K562 (cell line): ENCODE measurements around the gene CGREF1. TPM values are rescaled to one million over a fixed set of nuclear protein-coding genes. Genes with fewer than 3 reads are reported as not detected.

Experiments
- DNMT1 ChIP-seq: fragments of 450-650 bp; IDR thresholded peaks from 2 replicates; pipeline ENCODE4 v1.6.1; 2016; ENCODE audit warnings: antibody characterized with exemption, mild to moderate bottlenecking
- FIP1L1 ChIP-seq: fragments of 200-400 bp; formaldehyde crosslinking; IDR thresholded peaks from 2 replicates; pipeline ENCODE4 v1.6.1; 2018; ENCODE audit warnings: mild to moderate bottlenecking, low read depth, low read length; ENCODE audit not compliant: poor library complexity, severe bottlenecking
- GTF2F1 ChIP-seq: IDR thresholded peaks from 2 replicates; pipeline ENCODE4 v1.6.1; 2011; ENCODE audit warnings: low read depth, low read length, improper control_type of control experiment
- ILK ChIP-seq: fragments of 450-650 bp; IDR thresholded peaks from 2 replicates; pipeline ENCODE4 v1.6.1; 2016; ENCODE audit warnings: missing genetic modification characterization, low read depth, mild to moderate bottlenecking, missing compliant biosample characterization, moderate library complexity, borderline replicate concordance
- MECOM ChIP-seq: fragments of 250-450 bp; sonication (Bioruptor Pico); IDR thresholded peaks from 2 replicates; pipeline ENCODE4 v1.8.0; 2022; ENCODE audit warnings: inconsistent platforms
- NR2F6 ChIP-seq: fragments of 450-650 bp; formaldehyde crosslinking; IDR thresholded peaks from 2 replicates; pipeline ENCODE4 v1.4.0; 2020; ENCODE audit warnings: mild to moderate bottlenecking
- PCBP2 ChIP-seq: fragments of 200-400 bp; formaldehyde crosslinking; IDR thresholded peaks from 2 replicates; pipeline ENCODE4 v1.6.1; 2018; ENCODE audit warnings: low read length, low read depth, mild to moderate bottlenecking, moderate library complexity; ENCODE audit not compliant: poor library complexity, severe bottlenecking
- SMAD2 ChIP-seq: fragments of 150-350 bp; IDR thresholded peaks from 2 replicates; pipeline ENCODE4 v1.6.1; 2014; ENCODE audit warnings: low read depth, mild to moderate bottlenecking, low read length
- SP2 ChIP-seq: IDR thresholded peaks from 2 replicates; pipeline ENCODE4 v1.6.1; 2011; ENCODE audit warnings: mild to moderate bottlenecking, low read depth, low read length, moderate library complexity; ENCODE audit not compliant: poor library complexity, severe bottlenecking; ENCODE audit errors: extremely low read depth
- STAG1 ChIP-seq: sonication (generic); formaldehyde crosslinking; IDR thresholded peaks from 2 replicates; pipeline ENCODE4 v1.5.0; 2020; ENCODE audit warnings: missing genetic modification reagents, borderline replicate concordance
- TAF9B ChIP-seq: fragments of 450-650 bp; IDR thresholded peaks from 2 replicates; pipeline ENCODE4 v1.6.1; 2018; ENCODE audit warnings: mild to moderate bottlenecking; ENCODE audit not compliant: partially characterized antibody
- ZBTB7A ChIP-seq: IDR thresholded peaks from 2 replicates; pipeline ENCODE4 v1.6.1; 2011; ENCODE audit warnings: low read depth, mild to moderate bottlenecking, low read length, moderate library complexity, borderline replicate concordance; ENCODE audit not compliant: control insufficient read depth
- ZNF12 ChIP-seq: sonication (generic); formaldehyde crosslinking; IDR thresholded peaks from 2 replicates; pipeline ENCODE4 v1.4.0; 2020; ENCODE audit warnings: mild to moderate bottlenecking, missing genetic modification reagents
- ZNF165 ChIP-seq: fragments of 250-450 bp; sonication (Bioruptor Pico); IDR thresholded peaks from 2 replicates; pipeline ENCODE4 v1.4.0; 2020; ENCODE audit warnings: borderline replicate concordance
- ZNF282 ChIP-seq: sonication (generic); formaldehyde crosslinking; IDR thresholded peaks from 2 replicates; pipeline ENCODE4 v1.8.1; 2023; ENCODE audit warnings: missing genetic modification reagents
- ZNF347 ChIP-seq: fragments of 450-650 bp; formaldehyde crosslinking; IDR thresholded peaks from 2 replicates; pipeline ENCODE4 v1.4.0; 2020; ENCODE audit warnings: low read depth, mild to moderate bottlenecking, moderate library complexity
- ZNF436 ChIP-seq: fragments of 250-450, 450-650 bp; sonication (Bioruptor Pico); formaldehyde crosslinking; IDR thresholded peaks from 2 replicates; pipeline ENCODE4 v1.7.0; 2020; ENCODE audit warnings: mild to moderate bottlenecking
- polyA plus RNA-seq, 8 experiments: library from polyadenylated mRNA; depleted of rRNA in 4 of 8; stranded (reverse) in 5 of 8; unstranded in 3 of 8; fragments of >200 nt; fragmentation: Nextera tagmentation in 2 of 8; fragmentation: Illumina TruSeq in 1 of 8; extraction: Ambion mirVana in 2 of 8; extraction: Trizol in 1 of 8; gene quantifications; 2 replicates each; pipeline versions ENCODE4 v1.2.1 to v1.2.3, GENCODE V29; 2011 to 2014; ENCODE audit warnings: inconsistent platforms in 1 of 8, missing spikeins in 1 of 8
- total RNA-seq, 7 experiments: library from RNA; depleted of rRNA in 6 of 7; stranded (reverse); fragments of >200 nt in 6 of 7; fragmentation: Illumina TruSeq in 2 of 7; extraction: Trizol in 2 of 7; gene quantifications; 2 replicates each; pipeline versions ENCODE4 v1.2.1 to v1.2.3, GENCODE V29; 2011 to 2021; ENCODE audit warnings: low replicate concordance in 1 of 7
- TF ChIP-seq, protein P1 (sequence below), 2 experiments: IDR thresholded peaks; 2 replicates each; pipeline ENCODE4 v1.6.1; 2012; ENCODE audit warnings: improper control_type of control experiment in 2 of 2, low read depth in 2 of 2, low read length in 2 of 2, borderline replicate concordance in 1 of 2
- TF ChIP-seq, protein P2 (sequence below): fragments of 250-450 bp; sonication (Bioruptor Pico); IDR thresholded peaks from 2 replicates; pipeline ENCODE4 v1.4.0; 2020
- TF ChIP-seq, protein P3 (sequence below): sonication (generic); formaldehyde crosslinking; IDR thresholded peaks from 2 replicates; pipeline ENCODE4 v1.8.0; 2022; ENCODE audit warnings: mild to moderate bottlenecking, missing genetic modification reagents

Gene CGREF1
- total and polyA plus RNA-seq, 9 of the 15 experiments (the other 6 are each of a cell fraction or from before 2014, with no cell fraction given): 0.07 to 0.50 (median 0.37) TPM

DNA sequence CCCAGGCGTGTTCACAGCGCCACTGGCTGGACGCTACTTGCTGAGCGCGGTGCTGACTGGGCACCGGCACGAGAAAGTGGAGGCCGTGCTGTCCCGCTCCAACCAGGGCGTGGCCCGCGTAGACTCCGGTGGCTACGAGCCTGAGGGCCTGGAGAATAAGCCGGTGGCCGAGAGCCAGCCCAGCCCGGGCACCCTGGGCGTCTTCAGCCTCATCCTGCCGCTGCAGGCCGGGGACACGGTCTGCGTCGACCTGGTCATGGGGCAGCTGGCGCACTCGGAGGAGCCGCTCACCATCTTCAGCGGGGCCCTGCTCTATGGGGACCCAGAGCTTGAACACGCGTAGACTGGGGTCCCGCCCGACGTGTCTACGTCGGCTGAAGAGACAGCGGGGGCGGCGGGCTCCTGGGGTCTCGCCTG, 33.2 kb downstream of the CGREF1 start (continued):
- TF ChIP-seq, protein P1, sequence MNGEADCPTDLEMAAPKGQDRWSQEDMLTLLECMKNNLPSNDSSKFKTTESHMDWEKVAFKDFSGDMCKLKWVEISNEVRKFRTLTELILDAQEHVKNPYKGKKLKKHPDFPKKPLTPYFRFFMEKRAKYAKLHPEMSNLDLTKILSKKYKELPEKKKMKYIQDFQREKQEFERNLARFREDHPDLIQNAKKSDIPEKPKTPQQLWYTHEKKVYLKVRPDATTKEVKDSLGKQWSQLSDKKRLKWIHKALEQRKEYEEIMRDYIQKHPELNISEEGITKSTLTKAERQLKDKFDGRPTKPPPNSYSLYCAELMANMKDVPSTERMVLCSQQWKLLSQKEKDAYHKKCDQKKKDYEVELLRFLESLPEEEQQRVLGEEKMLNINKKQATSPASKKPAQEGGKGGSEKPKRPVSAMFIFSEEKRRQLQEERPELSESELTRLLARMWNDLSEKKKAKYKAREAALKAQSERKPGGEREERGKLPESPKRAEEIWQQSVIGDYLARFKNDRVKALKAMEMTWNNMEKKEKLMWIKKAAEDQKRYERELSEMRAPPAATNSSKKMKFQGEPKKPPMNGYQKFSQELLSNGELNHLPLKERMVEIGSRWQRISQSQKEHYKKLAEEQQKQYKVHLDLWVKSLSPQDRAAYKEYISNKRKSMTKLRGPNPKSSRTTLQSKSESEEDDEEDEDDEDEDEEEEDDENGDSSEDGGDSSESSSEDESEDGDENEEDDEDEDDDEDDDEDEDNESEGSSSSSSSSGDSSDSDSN (IDR thresholded peaks at IDR 0.05; ENCODE audit: borderline replicate concordance in 1 of 2, low read depth in 2 of 2, low read length in 2 of 2): 0 out of 4 replicates have a peak, but pooled peaks of 1 of the 2 experiments have one; percentile 16
- TF ChIP-seq ZNF12 (CRISPR knock-in tag) (0 out of 2 replicates have a peak, but pooled peaks have one; percentile 5), STAG1 (CRISPR knock-in tag) (peak; percentile 48; the same call in 1 of the 2 replicates), ZNF436 (no peak), ZNF347 (no peak), GTF2F1 (no peak), PCBP2 (no peak), ZNF282 (CRISPR knock-in tag) (no peak), MECOM (CRISPR knock-in tag) (no peak; the same call in 1 of the 2 replicates), SP2 (no peak), FIP1L1 (no peak), NR2F6 (CRISPR knock-in tag) (no peak), SMAD2 (no peak), ILK (tag) (no peak), ZNF165 (CRISPR knock-in tag) (no peak), TAF9B (no peak), ZBTB7A (no peak), DNMT1 (no peak)
- TF ChIP-seq, protein P2, sequence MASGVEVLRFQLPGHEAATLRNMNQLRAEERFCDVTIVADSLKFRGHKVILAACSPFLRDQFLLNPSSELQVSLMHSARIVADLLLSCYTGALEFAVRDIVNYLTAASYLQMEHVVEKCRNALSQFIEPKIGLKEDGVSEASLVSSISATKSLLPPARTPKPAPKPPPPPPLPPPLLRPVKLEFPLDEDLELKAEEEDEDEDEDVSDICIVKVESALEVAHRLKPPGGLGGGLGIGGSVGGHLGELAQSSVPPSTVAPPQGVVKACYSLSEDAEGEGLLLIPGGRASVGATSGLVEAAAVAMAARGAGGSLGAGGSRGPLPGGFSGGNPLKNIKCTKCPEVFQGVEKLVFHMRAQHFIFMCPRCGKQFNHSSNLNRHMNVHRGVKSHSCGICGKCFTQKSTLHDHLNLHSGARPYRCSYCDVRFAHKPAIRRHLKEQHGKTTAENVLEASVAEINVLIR (CRISPR knock-in tag): no peak
- TF ChIP-seq, protein P3, sequence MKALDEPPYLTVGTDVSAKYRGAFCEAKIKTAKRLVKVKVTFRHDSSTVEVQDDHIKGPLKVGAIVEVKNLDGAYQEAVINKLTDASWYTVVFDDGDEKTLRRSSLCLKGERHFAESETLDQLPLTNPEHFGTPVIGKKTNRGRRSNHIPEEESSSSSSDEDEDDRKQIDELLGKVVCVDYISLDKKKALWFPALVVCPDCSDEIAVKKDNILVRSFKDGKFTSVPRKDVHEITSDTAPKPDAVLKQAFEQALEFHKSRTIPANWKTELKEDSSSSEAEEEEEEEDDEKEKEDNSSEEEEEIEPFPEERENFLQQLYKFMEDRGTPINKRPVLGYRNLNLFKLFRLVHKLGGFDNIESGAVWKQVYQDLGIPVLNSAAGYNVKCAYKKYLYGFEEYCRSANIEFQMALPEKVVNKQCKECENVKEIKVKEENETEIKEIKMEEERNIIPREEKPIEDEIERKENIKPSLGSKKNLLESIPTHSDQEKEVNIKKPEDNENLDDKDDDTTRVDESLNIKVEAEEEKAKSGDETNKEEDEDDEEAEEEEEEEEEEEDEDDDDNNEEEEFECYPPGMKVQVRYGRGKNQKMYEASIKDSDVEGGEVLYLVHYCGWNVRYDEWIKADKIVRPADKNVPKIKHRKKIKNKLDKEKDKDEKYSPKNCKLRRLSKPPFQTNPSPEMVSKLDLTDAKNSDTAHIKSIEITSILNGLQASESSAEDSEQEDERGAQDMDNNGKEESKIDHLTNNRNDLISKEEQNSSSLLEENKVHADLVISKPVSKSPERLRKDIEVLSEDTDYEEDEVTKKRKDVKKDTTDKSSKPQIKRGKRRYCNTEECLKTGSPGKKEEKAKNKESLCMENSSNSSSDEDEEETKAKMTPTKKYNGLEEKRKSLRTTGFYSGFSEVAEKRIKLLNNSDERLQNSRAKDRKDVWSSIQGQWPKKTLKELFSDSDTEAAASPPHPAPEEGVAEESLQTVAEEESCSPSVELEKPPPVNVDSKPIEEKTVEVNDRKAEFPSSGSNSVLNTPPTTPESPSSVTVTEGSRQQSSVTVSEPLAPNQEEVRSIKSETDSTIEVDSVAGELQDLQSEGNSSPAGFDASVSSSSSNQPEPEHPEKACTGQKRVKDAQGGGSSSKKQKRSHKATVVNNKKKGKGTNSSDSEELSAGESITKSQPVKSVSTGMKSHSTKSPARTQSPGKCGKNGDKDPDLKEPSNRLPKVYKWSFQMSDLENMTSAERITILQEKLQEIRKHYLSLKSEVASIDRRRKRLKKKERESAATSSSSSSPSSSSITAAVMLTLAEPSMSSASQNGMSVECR: no peak
